Mucosa of descending colon (tissue), 3 donors: ENCODE data around the gene OCA2. TPM values are rescaled to one million over a fixed set of nuclear protein-coding genes. Genes with fewer than 3 reads are reported as not detected.

Source experiments
- ATAC-seq: fragments of 200-7000 bp; cut with Tn5 transposase; one replicate; pipeline ENCODE4 v1.9.1; 2020; ENCODE audit warnings: mild to moderate bottlenecking, moderate library complexity
- DNase-seq, 3 donors: peaks; one replicate each; pipeline ENCODE4 v3.0.0-alpha.2; 2020
- H3K36me3 ChIP-seq: fragments of 200-600 bp; one replicate; pipeline ENCODE4 v1.8.0; 2021; ENCODE audit warnings: low read depth, mild to moderate bottlenecking
- H3K4me1 ChIP-seq: fragments of 200-600 bp; one replicate; pipeline ENCODE4 v1.8.0; 2021; ENCODE audit warnings: low read depth, mild to moderate bottlenecking
- H3K4me3 ChIP-seq: fragments of 200-600 bp; one replicate; pipeline ENCODE4 v1.8.0; 2021; ENCODE audit warnings: mild to moderate bottlenecking
- H3K9me3 ChIP-seq: fragments of 200-600 bp; one replicate; pipeline ENCODE4 v1.8.0; 2021; ENCODE audit warnings: mild to moderate bottlenecking
- intact Hi-C, 2 donors: fragments of 100-400 bp; cut with DNase I in 1 of 2; cut with micrococcal nuclease in 1 of 2; formaldehyde crosslinking; loops; one replicate each; pipeline versions ENCODE4 v1.11.0 to v1.11.1; 2022; cut with DNase I, micrococcal nuclease
- total RNA-seq, 3 donors: library from RNA; stranded (reverse); fragmentation: NEBNext Ultra II Directional in 2 of 3; extraction: Animal tissue kit (Norgen Biotek cat#: 25700) in 2 of 3; gene quantifications; one replicate each; pipeline versions ENCODE4 v1.2.1 to v1.2.4, GENCODE V29; 2021 to 2023
- TF ChIP-seq, protein P1 (sequence below): fragments of 200-600 bp; IDR thresholded peaks from one replicate; pipeline ENCODE4 v1.8.0; 2022; ENCODE audit warnings: antibody characterized with exemption, mild to moderate bottlenecking
- donor health status: DM: no; HTN: no; CAD: no; lungs with moderate emphysema.
- donor health status: DM: no; HTN: no; CAD: no.
- donor health status: DM: no; HTN: yes; CAD: no.

OCA2 gene
- total RNA-seq, 3 donors from 2014 or later: 0.22 to 0.32 TPM; not detected in 1

DNA sequence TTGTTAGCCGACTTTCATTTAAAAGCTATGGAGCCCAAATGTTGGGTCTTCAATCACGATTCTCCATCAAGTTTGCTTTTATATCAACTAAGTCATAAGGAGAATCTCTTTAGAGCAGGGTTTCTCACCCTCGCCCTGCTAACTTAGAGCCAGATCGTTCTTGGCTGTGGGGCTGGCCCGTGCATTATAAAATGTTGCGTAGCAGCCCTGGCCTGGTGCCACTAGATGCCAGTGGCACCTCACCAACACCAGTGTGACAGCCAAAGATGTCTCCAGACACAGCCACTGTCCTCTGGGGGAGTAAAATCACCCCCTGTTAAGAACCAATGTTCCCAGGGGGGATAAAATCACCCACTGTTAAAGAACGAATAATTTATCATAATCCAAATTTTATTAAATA is 226.1 kb downstream of the OCA2 start:
- Histone ChIP-seq H3K4me1 (no peaks in the 10 kb centered on the region), H3K36me3 (no peaks in the 10 kb centered on the region), H3K9me3 (peaks cover 43% of the 10 kb centered on the region), H3K4me3 (no peak overlapping the region)
- no peak for DNase-seq
- TF ChIP-seq, protein P1, sequence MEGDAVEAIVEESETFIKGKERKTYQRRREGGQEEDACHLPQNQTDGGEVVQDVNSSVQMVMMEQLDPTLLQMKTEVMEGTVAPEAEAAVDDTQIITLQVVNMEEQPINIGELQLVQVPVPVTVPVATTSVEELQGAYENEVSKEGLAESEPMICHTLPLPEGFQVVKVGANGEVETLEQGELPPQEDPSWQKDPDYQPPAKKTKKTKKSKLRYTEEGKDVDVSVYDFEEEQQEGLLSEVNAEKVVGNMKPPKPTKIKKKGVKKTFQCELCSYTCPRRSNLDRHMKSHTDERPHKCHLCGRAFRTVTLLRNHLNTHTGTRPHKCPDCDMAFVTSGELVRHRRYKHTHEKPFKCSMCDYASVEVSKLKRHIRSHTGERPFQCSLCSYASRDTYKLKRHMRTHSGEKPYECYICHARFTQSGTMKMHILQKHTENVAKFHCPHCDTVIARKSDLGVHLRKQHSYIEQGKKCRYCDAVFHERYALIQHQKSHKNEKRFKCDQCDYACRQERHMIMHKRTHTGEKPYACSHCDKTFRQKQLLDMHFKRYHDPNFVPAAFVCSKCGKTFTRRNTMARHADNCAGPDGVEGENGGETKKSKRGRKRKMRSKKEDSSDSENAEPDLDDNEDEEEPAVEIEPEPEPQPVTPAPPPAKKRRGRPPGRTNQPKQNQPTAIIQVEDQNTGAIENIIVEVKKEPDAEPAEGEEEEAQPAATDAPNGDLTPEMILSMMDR: no peak
- ATAC-seq: no peak
- intact Hi-C loops: no loop called here

GRCh38 chr15:27872355-27872754 is 226.8 kb downstream of the OCA2 start:
- TF ChIP-seq, protein P1: no peak
- peaks cover 43% of the 10 kb centered on the region for H3K9me3 ChIP-seq
- H3K36me3 ChIP-seq: no peaks in the 10 kb centered on the region
- H3K4me1 ChIP-seq: no peaks in the 10 kb centered on the region
- ATAC-seq (no peak), DNase-seq (no peak)
- H3K4me3 ChIP-seq: no peak overlapping the region
- intact Hi-C loops: no loop called here

DNA sequence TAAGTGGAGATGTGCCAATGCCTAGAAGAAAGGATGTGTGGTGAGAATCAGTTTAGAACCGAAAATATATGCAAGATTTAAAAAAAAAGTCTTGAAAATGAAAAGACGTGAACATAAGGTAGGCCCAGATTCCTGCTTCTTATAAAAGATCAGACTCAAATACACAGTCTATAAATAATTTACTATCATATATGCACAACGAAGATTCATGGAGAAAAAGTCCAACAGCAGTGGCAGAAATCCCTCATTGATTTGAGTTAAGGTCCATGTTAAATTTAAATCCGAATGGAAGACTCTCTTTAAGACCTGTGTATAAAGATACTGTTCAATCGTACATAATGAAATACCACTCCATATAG is 227.2 kb downstream of the OCA2 start:
- ATAC-seq: no peak
- intact Hi-C loops: no loop called here
- no peak for DNase-seq
- Histone ChIP-seq H3K9me3 (peaks cover 46% of the 10 kb centered on the region), H3K4me3 (no peak overlapping the region), H3K36me3 (no peaks in the 10 kb centered on the region), H3K4me1 (no peaks in the 10 kb centered on the region)
- TF ChIP-seq, protein P1: no peak

GRCh38 chr15:27871078-27871901 is 227.8 kb downstream of the OCA2 start:
- no peaks in the 10 kb centered on the region for H3K4me1 ChIP-seq
- TF ChIP-seq, protein P1: no peak
- ATAC-seq (no peak), DNase-seq (no peak)
- peaks cover 52% of the 10 kb centered on the region for H3K9me3 ChIP-seq
- no peak overlapping the region for H3K4me3 ChIP-seq
- intact Hi-C loops: no loop called here
- no peaks in the 10 kb centered on the region for H3K36me3 ChIP-seq

DNA sequence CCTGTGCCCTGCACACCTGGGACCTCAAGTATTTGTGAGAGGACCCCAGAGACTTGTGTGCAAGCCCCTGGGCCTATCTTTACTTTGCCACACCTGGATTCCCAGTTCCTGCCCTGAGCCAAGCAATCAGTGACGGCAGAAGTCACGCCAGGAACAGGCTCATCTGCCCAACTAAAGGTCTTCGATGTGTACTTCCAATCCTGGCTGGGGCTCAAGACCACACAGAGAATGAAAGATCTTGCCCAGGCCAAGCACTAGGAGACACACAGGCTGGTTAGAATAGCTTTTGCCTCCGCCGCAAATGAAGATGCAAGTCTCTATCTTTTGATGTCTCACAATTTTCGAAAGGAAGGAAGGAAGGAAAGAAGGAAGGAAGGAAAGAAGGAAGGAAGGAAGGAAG is 228.8 kb downstream of the OCA2 start:
- TF ChIP-seq, protein P1: no peak
- intact Hi-C loops: no loop called here
- ATAC-seq: no peak
- DNase-seq: no peak
- Histone ChIP-seq H3K36me3 (no peaks in the 10 kb centered on the region), H3K9me3 (peaks cover 55% of the 10 kb centered on the region), H3K4me1 (no peaks in the 10 kb centered on the region), H3K4me3 (no peak overlapping the region)
